Esophagus muscularis mucosa (tissue), 4 donors: ENCODE measurements around the gene DOCK11. TPM values are rescaled to one million over a fixed set of nuclear protein-coding genes. Genes with fewer than 3 reads are reported as not detected.
A peak's percentile ranks its signal among the peaks of the same experiment; 100 is the strongest.

Source experiments
- DNase-seq: peaks from one replicate; pipeline ENCODE4 v3.0.0-alpha.2; 2017; ENCODE audit errors: extremely low spot score
- H3K27ac ChIP-seq, 4 donors: fragments of 200-600 bp; sonication (generic); replicated peaks in 1 of 4; 1 replicate in 3 of 4; 2 replicates in 1 of 4; pipeline ENCODE4 v1.5.1; 2016 to 2019; ENCODE audit warnings: mild to moderate bottlenecking in 1 of 4
- H3K27me3 ChIP-seq, 4 donors: fragments of 200-600 bp; sonication (generic); one replicate each; pipeline versions ENCODE4 v1.5.1 to v1.6.0; 2016 to 2019
- H3K36me3 ChIP-seq, 4 donors: fragments of 200-600 bp; sonication (generic); one replicate each; pipeline ENCODE4 v1.5.1; 2016 to 2019
- H3K4me1 ChIP-seq, 4 donors: fragments of 200-600 bp; sonication (generic); one replicate each; pipeline ENCODE4 v1.5.1; 2016 to 2019
- H3K4me3 ChIP-seq, 4 donors: fragments of 200-600 bp; sonication (generic); 1 replicate in 2 of 4; 2 replicates in 2 of 4; pipeline ENCODE4 v1.5.1; 2016 to 2019; ENCODE audit warnings: mild to moderate bottlenecking in 4 of 4, moderate library complexity in 1 of 4
- H3K9me3 ChIP-seq, 4 donors: fragments of 200-600 bp; sonication (generic); 1 replicate in 3 of 4; 2 replicates in 1 of 4; pipeline ENCODE4 v1.5.1; 2016 to 2019
- CTCF ChIP-seq, 3 experiments: fragments of 200-600 bp in 2 of 3; fragments of 450-650 bp in 1 of 3; sonication (generic) in 2 of 3; IDR thresholded peaks; one replicate each; pipeline ENCODE4 v1.5.1; 2017 to 2019; ENCODE audit warnings: antibody characterized with exemption in 3 of 3, mild to moderate bottlenecking in 2 of 3, moderate library complexity in 1 of 3
- EP300 ChIP-seq: sonication (generic); formaldehyde crosslinking; IDR thresholded peaks from one replicate; pipeline ENCODE4 v1.6.1; 2017; ENCODE audit warnings: antibody characterized with exemption
- POLR2A ChIP-seq: fragments of 450-650 bp; IDR thresholded peaks from one replicate; pipeline ENCODE4 v1.6.1; 2017; ENCODE audit warnings: antibody characterized with exemption, moderate library complexity, mild to moderate bottlenecking, low read depth
- POLR2AphosphoS5 ChIP-seq, 2 donors: sonication (generic); formaldehyde crosslinking; IDR thresholded peaks; one replicate each; pipeline ENCODE4 v1.6.1; 2017; ENCODE audit warnings: antibody characterized with exemption in 2 of 2
- WGBS: methylation state at CpG from one replicate; pipeline ENCODE4 v1.1.5; 2018; 5-methylcytosine and 5-hydroxymethylcytosine counted together
- intact Hi-C: fragments of 100-400 bp; cut with DNase I; formaldehyde crosslinking; loops from one replicate; pipeline ENCODE4 v1.15.1; 2023
- total RNA-seq, 4 donors: library from RNA; depleted of rRNA; stranded (reverse); fragments of >200 nt; gene quantifications; one replicate each; pipeline versions ENCODE4 v1.1.0 to v1.2.1, GENCODE V29; 2016

Gene DOCK11
- total RNA-seq, 4 donors from 2014 or later: 62.0 to 103 (median 64.7) TPM

GRCh38 chrX:118506805-118507480 lies 11.3 kb downstream of the DOCK11 start:
- WGBS: 60% methylated on average over 11 of the region's 11 CpGs
- DNase-seq: no peak
- Histone ChIP-seq H3K27me3 (no peaks in the 10 kb centered on the region), H3K36me3 (no peaks in the 10 kb centered on the region), H3K9me3 (no peaks in the 10 kb centered on the region), H3K4me3 (no peak overlapping the region), H3K4me1 (peaks cover 0 to 96% (median 88%) of the 10 kb centered on the region in 4 donors), H3K27ac (peak overlapping the region; percentile 68 to 75 (median 69))
- TF ChIP-seq EP300 (no peak), CTCF (IDR thresholded peaks at IDR 0.05) (no peak), POLR2A (no peak), POLR2AphosphoS5 (IDR thresholded peaks at IDR 0.05) (no peak)
- intact Hi-C loops: no loop called here

- H3K9me3 ChIP-seq: no peaks in the 10 kb centered on the region
- no peaks in the 10 kb centered on the region for H3K27me3 ChIP-seq
- DNase-seq: no peak
- peak overlapping the region; percentile 68 to 75 (median 69) for H3K27ac ChIP-seq
- peaks cover 0 to 96% (median 88%) of the 10 kb centered on the region in 4 donors for H3K4me1 ChIP-seq
- WGBS: 81% methylated on average over 1 of the region's 1 CpG
- no peak for TF ChIP-seq EP300
- no peak for TF ChIP-seq CTCF (IDR thresholded peaks at IDR 0.05)
- intact Hi-C loops: no loop called here
- no peak overlapping the region for H3K4me3 ChIP-seq
- no peaks in the 10 kb centered on the region for H3K36me3 ChIP-seq
Observed at GRCh38 chrX:118507766-118508165, 12.2 kb downstream of the DOCK11 start.

- Histone ChIP-seq H3K36me3 (no peaks in the 10 kb centered on the region), H3K27ac (peak overlapping the region; percentile 68 to 75 (median 72)), H3K4me1 (peaks cover 0 to 96% (median 89%) of the 10 kb centered on the region in 4 donors), H3K4me3 (no peak overlapping the region), H3K27me3 (no peaks in the 10 kb centered on the region), H3K9me3 (no peaks in the 10 kb centered on the region)
- intact Hi-C loops: no loop called here
- TF ChIP-seq POLR2AphosphoS5 (IDR thresholded peaks at IDR 0.05): no peak
- 47% methylated on average over 5 of the region's 5 CpGs for WGBS
- DNase-seq: no peak
Observed at GRCh38 chrX:118508221-118508620, 12.6 kb downstream of the DOCK11 start.

GRCh38 chrX:118508635-118509034 lies 13.0 kb downstream of the DOCK11 start:
- Histone ChIP-seq H3K36me3 (no peaks in the 10 kb centered on the region), H3K9me3 (no peaks in the 10 kb centered on the region), H3K4me3 (no peak overlapping the region), H3K27ac (peak overlapping the region; percentile 68 to 75 (median 72)), H3K27me3 (no peaks in the 10 kb centered on the region), H3K4me1 (peaks cover 0 to 96% (median 89%) of the 10 kb centered on the region in 4 donors)
- intact Hi-C loops: no loop called here
- 46% methylated on average over 6 of the region's 6 CpGs for WGBS
- DNase-seq: no peak
- no peak for TF ChIP-seq EP300
- TF ChIP-seq CTCF (IDR thresholded peaks at IDR 0.05): peak in 1 of 3 experiments; percentile 24
- no peak for TF ChIP-seq POLR2A
- no peak for TF ChIP-seq POLR2AphosphoS5 (IDR thresholded peaks at IDR 0.05)

GRCh38 chrX:118510111-118510510 lies 14.5 kb downstream of the DOCK11 start:
- DNase-seq: no peak
- Histone ChIP-seq H3K36me3 (no peaks in the 10 kb centered on the region), H3K9me3 (peaks cover 0 to 8% (median 0%) of the 10 kb centered on the region in 4 donors), H3K27ac (peak overlapping the region; percentile 36 to 75 (median 68)), H3K4me3 (no peak overlapping the region), H3K4me1 (peaks cover 0 to 90% (median 81%) of the 10 kb centered on the region in 4 donors), H3K27me3 (no peaks in the 10 kb centered on the region)
- TF ChIP-seq POLR2AphosphoS5 (IDR thresholded peaks at IDR 0.05) (no peak), POLR2A (no peak), EP300 (no peak), CTCF (IDR thresholded peaks at IDR 0.05) (no peak)
- WGBS: 79% methylated on average over 5 of the region's 5 CpGs
- intact Hi-C loops: no loop called here
